Uterus (tissue), 2 donors: Measurements from ENCODE around the gene SRRM2.

Experiments used
- CTCF ChIP-seq, 4 experiments: fragments of 200-600 bp in 2 of 4; fragments of 450-650 bp in 2 of 4; sonication (generic) in 2 of 4; IDR thresholded peaks; one replicate each; pipeline ENCODE4 v1.5.1; 2016 to 2019; ENCODE audit warnings: antibody characterized with exemption in 4 of 4, mild to moderate bottlenecking in 2 of 4, moderate library complexity in 1 of 4
- POLR2A ChIP-seq, 2 donors: fragments of 450-650 bp; IDR thresholded peaks; one replicate each; pipeline ENCODE4 v1.6.1; 2016; ENCODE audit warnings: antibody characterized with exemption in 2 of 2, mild to moderate bottlenecking in 1 of 2, moderate library complexity in 1 of 2

DNA sequence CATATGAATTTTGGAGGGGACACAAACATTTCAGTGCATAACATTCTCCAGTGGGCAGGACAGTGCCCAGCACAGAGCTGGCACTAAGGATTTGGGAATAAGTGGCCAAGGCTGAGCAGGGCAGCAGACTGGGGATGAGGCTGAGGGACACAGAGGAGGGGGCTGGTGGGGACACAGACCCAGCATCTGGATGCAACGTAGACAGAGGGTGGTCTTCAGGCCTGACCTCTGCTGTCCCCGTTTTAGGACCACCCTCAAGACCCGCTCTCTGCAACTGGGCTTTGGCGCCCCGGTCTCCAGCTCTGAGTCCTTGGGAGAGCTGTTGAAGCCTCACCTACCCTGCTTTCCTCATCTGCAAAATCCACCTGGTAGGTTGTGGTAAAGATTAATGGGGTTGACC, 38.2 kb downstream of the SRRM2 start:
- no peak for TF ChIP-seq CTCF (IDR thresholded peaks at IDR 0.05)
- TF ChIP-seq POLR2A (IDR thresholded peaks at IDR 0.05), result no peak
